Measurements from ENCODE around the gene REST.
"Not testable (repeated sequence)": the region's sequence is repeated elsewhere in the genome, so short reads cannot be mapped to it uniquely, and the experiment has no call there.

The REST gene

GRCh38 chr4:56909086-56909894, 1.6 kb downstream of the REST start:
- DNase-seq (ENCODE audit: low spot score): peak; percentile 82

- DNase-seq (ENCODE audit: low spot score): no peak
Measured at GRCh38 chr4:56910172-56910967, 2.7 kb downstream of the REST start.

- no peak for DNase-seq (ENCODE audit: low spot score)
Measured at GRCh38 chr4:56914336-56914735, 6.6 kb downstream of the REST start.

GRCh38 chr4:56914977-56915376, 7.3 kb downstream of the REST start:
- DNase-seq (ENCODE audit: low spot score): not testable (repeated sequence)

- no peak for DNase-seq (ENCODE audit: low spot score)
Measured at GRCh38 chr4:56927196-56927595, 19.5 kb downstream of the REST start.

- DNase-seq (ENCODE audit: low spot score): no peak
Measured at GRCh38 chr4:56930638-56931037, 22.9 kb downstream of the REST start.

GRCh38 chr4:56931924-56932323, 24.2 kb downstream of the REST start:
- no peak for DNase-seq (ENCODE audit: low spot score)

- no peak for DNase-seq (ENCODE audit: low spot score)
Measured at GRCh38 chr4:56937262-56937661, 29.6 kb downstream of the REST start.

- not testable (repeated sequence) for DNase-seq (ENCODE audit: low spot score)
Measured at GRCh38 chr4:56939826-56940225, 32.1 kb downstream of the REST start.

- no peak for DNase-seq (ENCODE audit: low spot score)
Measured at GRCh38 chr4:56940403-56940802, 32.7 kb downstream of the REST start.

- DNase-seq (ENCODE audit: low spot score): no peak
Measured at GRCh38 chr4:56940971-56941370, 33.3 kb downstream of the REST start.

- DNase-seq (ENCODE audit: low spot score): no peak
Measured at GRCh38 chr4:56941403-56941802, 33.7 kb downstream of the REST start.

GRCh38 chr4:56953680-56954520, 46.2 kb downstream of the REST start:
- no peak for DNase-seq (ENCODE audit: low spot score)

- peak; percentile 86 for DNase-seq (ENCODE audit: low spot score)
Measured at GRCh38 chr4:56958111-56958517, 50.4 kb downstream of the REST start.

GRCh38 chr4:56959100-56959499, 51.4 kb downstream of the REST start:
- DNase-seq (ENCODE audit: low spot score): no peak

GRCh38 chr4:56961107-56961500, 53.4 kb downstream of the REST start:
- DNase-seq (ENCODE audit: low spot score): no peak

GRCh38 chr4:56971383-56971782, 63.7 kb downstream of the REST start:
- no peak for DNase-seq (ENCODE audit: low spot score)

GRCh38 chr4:56972389-56972788, 64.7 kb downstream of the REST start:
- no peak for DNase-seq (ENCODE audit: low spot score)

GRCh38 chr4:56972809-56973208, 65.1 kb downstream of the REST start:
- no peak for DNase-seq (ENCODE audit: low spot score)

- no peak for DNase-seq (ENCODE audit: low spot score)
Measured at GRCh38 chr4:56973336-56973735, 65.6 kb downstream of the REST start.

GRCh38 chr4:56976283-56976836, 68.7 kb downstream of the REST start:
- DNase-seq (ENCODE audit: low spot score): no peak

GRCh38 chr4:56976837-56977320, 69.2 kb downstream of the REST start:
- DNase-seq (ENCODE audit: low spot score): no peak

Measured in left forelimb (tissue), 1 donor.